T-helper 1 cell treated with Interleukin-12 subunit alpha and Interleukin-12 subunit beta and Interleukin-4 antibody, amounts not matched to agents 30 ng/mL and 1 ng/mL, for 36 hours (primary cell): ENCODE results near the gene BMPR1A. TPM values are rescaled to one million over a fixed set of nuclear protein-coding genes. Genes with fewer than 3 reads are reported as not detected.

Experiments used
- intact Hi-C: fragments of 100-400 bp; cut with micrococcal nuclease; formaldehyde crosslinking; loops from one replicate; pipeline ENCODE4 v1.15.1; 2024
- total RNA-seq: library from RNA; stranded (reverse); gene quantifications from 2 replicates; pipeline ENCODE4 v1.2.3, GENCODE V29; 2022

Gene BMPR1A
- total RNA-seq: 8.9 and 9.0 TPM in 2 replicates

DNA sequence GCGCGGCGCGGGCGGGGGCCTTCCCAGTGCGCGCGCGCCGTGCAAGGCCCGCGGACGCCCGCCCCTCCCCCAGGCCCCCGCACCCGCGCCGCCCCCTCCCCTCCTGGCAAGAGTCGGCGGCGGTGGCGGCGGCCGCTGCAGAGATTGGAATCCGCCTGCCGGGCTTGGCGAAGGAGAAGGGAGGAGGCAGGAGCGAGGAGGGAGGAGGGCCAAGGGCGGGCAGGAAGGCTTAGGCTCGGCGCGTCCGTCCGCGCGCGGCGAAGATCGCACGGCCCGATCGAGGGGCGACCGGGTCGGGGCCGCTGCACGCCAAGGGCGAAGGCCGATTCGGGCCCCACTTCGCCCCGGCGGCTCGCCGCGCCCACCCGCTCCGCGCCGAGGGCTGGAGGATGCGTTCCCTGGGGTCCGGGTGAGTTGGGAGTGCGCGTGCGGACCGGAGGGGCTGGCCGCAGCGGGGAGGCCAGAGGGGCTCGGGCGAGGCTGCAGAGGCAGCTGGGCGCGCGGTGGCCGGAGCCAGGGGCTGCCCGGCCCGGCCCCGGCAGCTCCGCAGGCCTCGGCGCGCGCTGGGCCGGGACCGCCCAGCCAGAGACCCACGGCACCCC is at the start of gene BMPR1A:
TSS of gene BMPR1A (plus strand) at position 109 of the 602 bp plus-strand sequence. CDS start 119,400 bp downstream, outside the sequence.
- intact Hi-C loops: loop anchor here (1.0 to 10.0 kb wide), 7 partner anchors 45 to 1058 kb away; partner anchors contain the start of genes ATAD1, SHLD2 and WAPL

DNA sequence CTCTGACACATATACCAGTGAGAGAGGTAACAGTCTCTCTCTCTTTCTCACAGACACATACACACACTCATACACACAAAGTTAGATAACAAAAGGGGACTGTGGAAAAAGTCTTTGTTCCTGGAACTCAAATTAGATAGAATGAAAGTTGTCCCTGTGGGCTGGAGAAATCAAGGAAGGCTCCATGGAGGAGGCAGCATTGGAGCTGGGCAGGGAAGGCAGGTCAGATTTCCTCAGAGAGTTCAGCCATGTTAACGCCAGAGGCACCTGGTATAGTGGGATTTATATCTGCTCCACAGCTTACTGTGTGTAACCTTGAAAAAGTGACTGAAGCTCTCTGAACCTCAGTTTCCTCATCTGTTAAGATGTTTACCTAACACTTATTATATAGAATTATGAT is 49.4 kb upstream of the BMPR1A start:
- intact Hi-C loops: no loop called here

DNA sequence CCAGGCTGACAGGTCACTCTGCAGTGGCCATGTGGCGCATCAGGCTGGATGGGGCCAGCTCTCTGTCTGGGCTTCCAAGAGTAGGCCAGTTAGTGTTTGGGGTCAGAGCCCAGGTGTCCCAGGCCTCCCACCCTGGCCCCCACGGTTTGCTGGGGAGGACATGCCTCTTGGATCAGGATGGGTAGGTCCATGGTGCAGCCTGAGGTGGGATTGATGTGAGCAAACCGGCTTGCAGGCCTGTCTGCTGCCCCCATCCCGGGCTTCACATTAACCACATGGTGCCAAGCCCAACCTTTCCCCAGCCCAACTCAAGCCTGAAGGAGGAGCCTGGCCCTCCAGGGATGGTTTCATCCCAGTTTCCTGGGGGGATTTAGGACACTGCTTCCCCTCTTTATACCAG is 48.9 kb upstream of the BMPR1A start:
- intact Hi-C loops: no loop called here

DNA sequence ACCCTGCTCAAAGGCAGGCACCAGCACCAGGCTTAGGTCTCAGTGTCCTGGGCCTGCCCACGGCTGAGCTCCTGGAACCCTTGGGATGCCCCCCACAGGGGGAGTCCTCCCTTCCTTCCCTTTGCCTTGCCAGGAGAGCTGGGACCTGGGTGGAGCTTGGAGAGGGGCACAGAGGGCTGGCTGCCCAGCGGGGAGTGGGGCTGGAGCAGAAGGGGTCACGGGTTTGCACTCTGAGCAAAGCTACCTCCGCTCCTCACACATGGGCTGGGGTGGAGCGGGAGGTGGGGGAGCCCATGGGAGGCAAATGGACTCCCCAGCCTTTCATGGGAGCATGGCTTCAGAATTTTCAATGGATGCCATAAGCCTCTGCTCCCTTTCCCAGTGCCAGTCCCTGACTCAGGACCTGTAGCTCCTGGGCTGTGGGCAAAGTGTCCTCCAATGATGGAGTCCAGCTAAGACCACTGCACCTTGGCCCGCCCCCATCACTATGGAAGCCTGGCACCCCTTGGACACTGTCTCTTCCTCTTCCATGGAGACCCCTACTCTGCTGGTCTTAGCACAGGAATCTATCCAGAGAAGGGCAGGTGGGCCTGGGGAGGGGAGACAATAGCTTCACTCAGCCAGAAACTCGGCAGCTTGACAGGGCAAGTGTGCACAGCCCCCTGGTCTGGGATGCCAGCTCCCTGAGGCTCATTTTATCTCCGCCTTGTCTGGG is 48.2 kb upstream of the BMPR1A start:
- intact Hi-C loops: no loop called here

DNA sequence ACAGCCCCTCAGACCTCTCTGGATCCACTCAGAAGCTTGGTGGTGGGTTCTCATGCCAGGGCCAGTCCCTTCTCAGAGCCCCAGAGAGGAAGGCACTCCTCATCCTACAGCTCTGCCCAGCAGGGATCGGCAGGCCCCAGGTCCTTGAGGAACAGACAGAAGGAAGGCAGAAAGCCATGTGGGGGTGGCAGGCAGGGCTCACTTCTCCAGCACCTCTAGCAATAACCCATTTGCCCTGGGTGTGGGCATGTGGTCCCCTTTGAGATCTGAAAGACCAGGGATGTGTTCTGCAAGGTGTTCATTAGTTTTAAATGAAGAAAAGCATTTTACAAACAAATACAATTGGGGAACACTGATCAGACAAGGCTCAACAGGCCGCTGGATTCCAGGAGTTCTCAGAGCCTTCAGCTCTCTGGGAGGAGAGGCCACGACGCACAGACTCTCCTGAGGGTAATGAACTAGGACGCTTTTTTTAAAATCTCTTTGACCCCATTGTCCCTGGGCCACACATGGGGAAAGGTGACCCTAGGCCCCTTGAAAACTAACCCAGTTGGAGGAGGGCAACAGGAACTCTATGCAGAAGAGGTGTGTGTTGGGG is 47.5 kb upstream of the BMPR1A start:
- intact Hi-C loops: no loop called here

DNA sequence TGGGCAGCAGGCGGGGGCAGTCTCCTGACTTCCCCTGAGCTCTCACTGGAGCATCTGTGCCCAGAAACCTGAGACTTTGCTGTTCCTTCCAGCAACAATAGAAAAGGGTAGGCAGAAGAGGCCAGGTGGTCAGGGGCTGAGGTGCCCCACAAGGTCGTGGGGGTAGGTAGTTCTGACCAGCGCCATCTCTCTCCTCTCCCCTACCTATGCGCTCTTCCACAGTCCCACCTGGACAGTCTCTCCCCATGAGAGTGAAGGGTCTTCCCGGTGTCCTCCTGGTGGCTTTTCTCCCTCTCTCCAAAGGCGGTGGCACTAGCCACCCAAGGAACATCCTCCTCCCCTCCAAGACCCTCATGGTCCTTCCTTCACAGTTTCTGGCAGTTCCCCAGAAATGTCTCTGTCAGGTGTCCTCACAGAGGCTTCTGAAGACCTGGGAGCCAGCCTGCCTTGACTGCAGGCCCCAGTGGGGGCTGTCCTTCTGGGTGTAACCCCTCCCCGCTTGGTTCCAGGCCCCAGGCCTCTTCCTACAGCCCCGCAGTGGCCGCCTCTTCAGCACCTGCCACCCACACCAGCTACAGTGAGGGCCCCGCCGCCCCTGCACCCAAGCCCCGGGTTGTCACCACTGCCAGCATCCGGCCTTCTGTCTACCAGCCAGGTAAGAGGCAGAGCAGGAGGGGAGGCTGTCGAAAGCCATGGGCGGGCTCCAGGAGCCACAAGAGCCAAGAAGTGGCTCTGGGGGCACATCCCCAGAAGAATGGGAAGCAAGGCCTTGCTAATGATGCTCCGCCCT is 46.8 kb upstream of the BMPR1A start:
- intact Hi-C loops: loop anchor here (2.0 to 5.0 kb wide), 3 partner anchors 179 to 493 kb away; no protein-coding TSS in a partner anchor

DNA sequence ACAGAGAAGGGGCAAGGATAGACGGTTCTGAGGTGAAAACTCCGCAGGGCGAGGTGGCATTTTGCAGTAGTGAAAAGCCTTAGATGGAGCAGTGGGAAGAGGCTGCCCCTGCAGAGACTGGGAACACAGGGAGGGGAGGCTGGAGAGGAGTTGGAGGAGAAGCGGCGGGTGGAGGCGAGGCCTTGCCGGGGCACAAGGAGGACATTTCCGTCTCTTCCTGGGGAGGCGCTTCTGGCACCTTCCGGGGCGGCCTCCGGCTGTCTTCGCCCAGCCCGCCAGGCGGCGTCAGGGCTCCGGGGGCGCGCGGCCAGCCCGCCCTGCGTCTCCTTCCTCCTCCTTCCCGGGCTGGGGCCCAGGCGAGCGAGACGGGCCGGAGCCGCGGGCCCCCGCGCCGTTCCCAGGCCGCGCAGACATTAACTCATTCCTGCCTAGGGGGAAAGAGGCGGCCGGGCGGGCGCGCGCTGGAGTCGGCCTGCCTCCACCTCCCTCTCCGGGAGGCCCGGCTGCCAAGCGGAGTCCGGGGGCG is 45.4 kb upstream of the BMPR1A start:
- intact Hi-C loops: loop anchor here (1.0 to 5.0 kb wide), 9 partner anchors 45 to 491 kb away; partner anchors contain the start of genes BMPR1A, SHLD2 and WAPL

DNA sequence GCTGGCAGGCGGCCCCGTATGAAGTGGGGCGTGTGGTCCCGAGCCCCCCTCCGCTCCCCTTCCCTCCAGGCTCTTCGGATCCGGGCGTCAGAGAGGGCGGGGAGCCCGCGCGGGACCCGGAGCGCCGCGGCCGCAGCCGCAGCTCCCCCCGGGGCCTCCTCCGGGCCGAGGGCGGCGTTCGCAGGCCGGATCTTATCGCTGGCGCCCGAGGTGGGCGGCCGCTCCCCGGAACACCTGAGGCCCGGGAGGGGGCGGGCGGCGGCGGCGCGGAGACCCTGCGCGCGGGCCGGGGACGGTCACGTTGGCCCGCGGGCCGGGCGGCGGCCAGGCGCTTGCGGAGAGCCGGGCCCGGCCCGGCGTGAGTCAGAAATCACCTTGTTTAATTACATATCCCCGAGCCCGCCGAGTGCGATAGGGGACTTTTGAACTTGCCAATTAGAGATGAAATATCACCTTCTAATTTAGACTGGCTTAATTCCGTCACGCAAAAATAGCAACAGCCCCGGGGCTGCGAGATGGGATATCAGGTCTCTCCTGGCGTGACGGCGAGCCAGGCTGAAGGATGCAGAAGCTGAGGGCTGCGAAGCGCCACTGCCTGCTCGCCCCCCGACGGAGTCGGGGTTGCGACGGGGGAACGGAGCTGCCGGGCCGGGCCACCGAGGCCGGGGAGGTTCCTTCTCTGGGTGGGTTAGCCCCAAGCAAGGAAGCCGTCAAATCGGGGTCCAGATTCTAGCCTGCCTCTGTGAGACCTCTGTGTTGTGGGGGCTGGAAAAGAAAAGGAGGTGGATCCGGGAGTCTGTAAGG is 44.7 kb upstream of the BMPR1A start:
- intact Hi-C loops: loop anchor here (1.0 to 5.0 kb wide), 9 partner anchors 45 to 491 kb away; partner anchors contain the start of genes BMPR1A, SHLD2 and WAPL

DNA sequence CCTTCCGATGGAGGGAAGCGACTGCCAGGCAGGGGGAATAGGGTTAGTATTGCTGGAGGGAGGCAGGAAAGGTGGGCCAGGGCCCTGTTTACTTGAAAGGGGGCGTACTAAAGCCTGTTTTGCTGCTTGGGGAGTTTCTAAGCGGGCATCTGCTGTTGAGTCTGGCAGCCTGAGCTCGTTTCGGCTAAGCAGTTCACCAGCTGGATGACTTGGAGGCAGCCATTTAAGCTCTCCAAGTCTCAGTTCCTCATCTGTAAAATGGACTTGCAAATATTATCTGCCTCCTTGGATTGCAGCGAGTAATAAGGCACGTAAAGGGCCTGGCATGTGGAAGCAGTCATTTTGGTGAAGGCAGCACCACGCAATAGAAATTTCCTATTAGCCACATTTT is 44.1 kb upstream of the BMPR1A start:
- intact Hi-C loops: loop anchor here (5.0 kb wide), 1 partner anchor 490 kb away; no protein-coding TSS in a partner anchor

DNA sequence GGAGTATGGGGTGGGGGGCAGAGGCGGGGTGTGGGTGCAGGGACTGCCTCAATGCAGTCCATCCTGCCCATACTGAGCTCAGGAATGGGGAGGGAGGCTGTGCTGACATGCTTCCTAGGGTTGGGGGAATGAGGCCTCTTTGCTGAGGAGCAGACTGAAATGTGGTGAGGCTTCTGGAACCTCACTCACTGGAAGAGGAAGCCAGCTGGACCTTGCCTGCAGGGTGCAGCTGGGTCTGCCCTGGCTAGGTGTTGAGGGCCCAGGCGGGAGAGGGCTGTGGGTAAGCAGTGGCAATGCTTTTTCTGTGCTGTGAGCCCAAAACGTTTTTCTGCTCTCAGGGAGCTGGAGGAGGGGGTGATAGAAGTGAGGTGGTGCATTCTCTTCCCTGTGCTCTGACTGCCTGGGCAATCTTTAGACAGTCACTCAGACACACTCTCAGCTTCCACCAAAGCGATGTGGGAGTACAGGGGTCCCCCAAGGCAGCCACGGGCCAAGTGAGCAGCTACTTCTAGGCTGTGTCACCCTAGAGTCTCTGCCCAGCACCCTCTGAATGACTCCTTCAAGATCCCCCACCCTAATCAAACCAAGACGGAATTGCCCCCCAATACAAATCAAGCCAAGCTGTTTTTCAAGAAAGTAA is 41.1 kb upstream of the BMPR1A start:
- intact Hi-C loops: no loop called here

DNA sequence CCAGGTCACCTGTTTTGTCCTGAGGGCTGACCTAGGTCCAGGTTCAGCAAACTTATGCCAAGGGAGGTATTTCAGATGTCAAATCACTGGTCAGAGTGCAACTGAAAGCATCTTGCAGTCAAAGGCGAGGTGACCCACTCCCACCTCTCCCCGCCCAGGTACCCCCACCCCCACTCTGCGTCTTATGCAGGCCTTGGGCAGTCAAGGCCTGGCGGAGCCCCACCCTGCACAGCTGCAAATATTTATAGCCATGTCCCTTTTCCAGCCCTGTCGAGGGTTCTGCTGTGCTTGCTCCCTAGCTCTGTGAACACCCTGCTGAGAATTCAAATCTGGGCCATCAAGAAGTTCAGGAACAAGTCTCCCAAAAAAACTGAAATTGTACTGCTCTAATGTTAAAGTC is 40.6 kb upstream of the BMPR1A start:
- intact Hi-C loops: no loop called here

DNA sequence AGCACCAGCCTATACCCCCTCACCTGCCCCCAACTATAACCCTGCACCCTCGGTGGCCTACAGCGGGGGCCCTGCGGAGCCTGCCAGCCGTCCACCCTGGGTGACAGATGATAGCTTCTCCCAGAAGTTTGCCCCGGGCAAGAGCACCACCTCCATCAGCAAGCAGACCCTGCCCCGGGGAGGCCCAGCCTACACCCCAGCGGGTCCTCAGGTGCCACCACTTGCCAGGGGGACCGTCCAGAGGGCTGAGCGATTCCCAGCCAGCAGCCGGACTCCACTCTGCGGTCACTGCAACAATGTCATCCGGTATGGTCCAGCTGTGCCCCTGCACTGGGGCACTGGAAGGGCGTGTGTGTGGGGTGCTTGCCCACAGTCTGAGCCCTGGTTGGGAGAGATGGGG is 40.0 kb upstream of the BMPR1A start:
- intact Hi-C loops: no loop called here

DNA sequence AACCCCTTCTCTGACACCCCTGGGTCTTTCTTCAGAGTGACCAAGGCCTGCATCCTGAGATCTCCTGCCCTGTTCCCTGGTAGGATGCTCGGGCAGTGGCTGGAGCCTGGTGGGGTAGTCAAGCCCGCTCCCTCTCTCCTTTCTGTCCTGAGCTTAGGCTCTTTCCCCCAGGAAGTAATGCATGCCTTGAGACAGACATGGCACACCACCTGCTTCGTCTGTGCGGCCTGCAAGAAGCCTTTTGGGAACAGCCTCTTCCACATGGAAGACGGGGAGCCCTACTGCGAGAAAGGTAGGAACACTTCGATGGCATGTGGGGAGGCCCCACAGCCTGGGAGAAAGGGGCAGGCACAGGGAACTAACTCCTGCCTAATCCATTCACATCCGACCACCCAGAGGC is 37.9 kb upstream of the BMPR1A start:
- intact Hi-C loops: no loop called here

DNA sequence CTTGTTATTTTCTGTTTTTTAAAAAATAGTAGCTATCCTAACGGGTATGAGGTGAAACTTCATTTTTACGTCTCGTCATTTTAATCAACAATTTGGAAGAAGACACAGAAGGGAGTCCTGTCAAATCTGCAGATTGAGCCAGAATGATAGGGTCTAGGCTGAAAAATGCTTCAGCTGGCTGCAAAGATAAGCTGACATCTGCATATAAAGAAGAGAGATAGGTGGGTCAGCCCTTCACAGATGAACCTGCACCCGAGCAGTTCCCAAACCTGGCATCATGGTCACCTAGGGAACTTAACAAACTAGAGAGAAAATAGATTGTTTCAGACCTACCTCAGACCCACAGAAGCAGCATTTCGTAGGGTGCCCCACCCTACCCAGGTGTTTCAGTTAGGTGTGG is 35.2 kb upstream of the BMPR1A start:
- intact Hi-C loops: no loop called here

DNA sequence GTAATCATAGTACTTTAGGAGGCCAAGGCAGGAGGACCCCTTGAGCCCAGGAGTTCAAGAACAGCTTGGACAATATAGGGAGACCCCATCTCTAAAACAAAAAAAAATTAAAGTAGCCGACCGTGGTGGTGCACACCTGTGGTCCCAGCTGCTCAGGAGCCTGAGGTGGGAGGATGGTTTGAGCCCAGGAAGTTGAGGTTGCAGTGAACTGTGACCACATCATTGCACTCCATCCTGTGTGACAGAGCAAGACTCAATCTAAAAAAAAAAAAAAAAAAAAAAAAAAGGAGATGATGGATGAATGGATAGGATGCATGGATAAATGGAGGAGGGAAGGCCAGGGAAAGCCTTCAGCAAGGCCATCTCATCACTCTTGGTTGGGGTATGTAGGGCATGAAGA is 33.4 kb upstream of the BMPR1A start:
- intact Hi-C loops: no loop called here

DNA sequence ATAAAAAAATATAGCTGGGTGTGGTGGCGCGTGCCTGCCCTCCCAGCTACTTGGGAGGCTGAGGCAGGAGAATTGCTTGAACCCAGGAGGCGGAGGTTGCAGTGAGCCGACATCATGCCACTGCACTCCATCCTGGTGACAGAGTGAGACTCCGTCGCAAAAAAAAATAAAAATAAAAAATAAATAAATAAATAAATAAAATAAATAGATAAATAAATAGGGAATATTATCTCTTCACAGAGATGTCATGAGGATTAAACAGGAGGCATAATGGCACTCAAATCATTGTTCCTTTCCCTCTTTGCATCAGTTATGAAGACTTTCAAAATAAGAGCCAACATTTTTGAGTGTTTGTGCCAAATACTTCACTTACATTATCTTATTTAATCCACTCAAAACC is 32.0 kb upstream of the BMPR1A start:
- intact Hi-C loops: no loop called here

DNA sequence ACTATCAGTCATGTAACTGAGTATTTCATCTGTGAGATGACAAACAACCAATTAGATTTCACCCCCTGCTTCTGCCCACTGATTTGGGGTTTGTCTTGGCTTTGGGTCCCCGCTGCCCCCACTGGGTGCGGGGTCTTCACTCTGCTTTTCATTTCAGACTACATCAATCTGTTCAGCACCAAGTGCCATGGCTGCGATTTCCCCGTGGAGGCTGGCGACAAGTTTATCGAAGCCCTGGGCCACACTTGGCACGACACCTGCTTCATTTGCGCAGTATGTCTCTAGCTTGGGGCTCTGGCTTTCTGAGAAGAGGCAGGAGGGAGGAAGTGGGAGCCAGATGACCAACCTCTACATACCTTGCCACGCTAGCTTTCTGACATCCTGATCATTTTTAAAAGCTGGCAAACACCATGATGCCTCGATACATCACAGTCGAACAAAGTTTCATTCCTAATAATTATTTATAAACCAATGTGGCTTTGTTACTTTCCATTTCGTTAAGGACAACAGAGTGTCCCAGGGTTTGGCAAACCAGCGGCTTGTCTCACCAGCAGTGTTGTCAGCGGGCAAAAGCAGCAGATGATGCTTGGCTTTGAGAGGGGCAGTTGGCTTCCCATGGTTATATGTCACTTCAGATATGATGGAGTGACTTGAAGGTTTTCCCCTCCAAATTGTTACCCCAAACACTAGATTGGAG is 30.3 kb upstream of the BMPR1A start:
- intact Hi-C loops: no loop called here

DNA sequence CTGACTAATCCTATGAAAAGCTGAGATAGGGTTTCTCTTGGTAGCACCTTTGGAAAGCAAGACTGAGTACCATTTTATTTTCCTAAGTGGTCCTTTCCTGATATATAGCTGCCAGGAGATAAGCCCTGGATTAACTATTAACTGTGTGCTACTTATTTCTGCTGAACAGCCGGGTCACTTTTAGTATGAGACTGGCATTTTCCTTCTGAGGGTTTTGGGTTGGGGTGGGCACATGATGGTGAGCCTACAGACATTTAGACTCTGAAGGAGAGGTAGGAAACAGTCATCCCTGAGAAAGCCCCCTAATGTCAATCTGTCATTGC is 29.8 kb upstream of the BMPR1A start:
- intact Hi-C loops: no loop called here

DNA sequence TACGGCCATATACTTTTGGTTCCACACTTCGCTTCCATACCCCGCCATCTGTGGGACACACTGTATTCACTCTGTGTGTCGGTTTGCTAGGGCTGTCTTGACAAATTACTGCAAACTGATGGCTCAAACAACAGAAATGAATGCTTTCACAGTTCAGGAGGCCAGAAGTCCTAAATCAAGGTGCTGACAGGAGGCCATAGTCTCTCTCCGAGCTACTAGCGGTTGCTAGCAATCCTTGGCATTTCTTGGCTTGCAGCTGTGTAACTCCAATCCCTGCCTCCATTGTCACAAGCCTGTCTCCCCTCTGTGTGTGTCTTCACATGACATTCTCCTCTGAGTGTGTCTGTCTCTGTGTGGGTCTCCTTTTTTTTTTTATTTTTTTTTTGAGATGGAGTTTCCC is 28.9 kb upstream of the BMPR1A start:
- intact Hi-C loops: no loop called here

DNA sequence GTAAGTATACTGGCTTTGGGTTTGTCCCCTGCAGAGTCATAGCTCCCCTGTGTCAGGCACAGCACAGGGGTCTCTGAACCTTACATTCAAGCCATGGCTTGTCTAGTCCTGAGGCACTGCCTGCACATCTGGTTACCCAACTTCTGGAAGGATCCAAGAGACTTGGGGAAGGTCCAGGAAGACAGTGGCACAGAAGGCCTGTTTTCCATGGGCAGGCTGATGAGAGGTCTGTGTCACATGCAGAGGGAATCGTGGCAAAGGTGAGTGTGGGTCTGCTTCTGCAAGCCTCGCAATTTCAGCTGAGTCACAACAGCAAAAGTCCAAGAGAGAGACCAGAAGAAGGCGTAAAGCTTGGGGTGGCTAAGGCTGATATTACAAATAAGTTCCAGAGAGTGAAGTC is 28.4 kb upstream of the BMPR1A start:
- intact Hi-C loops: no loop called here
